ENCODE measurements around the gene NGEF. TPM values are rescaled to one million over a fixed set of nuclear protein-coding genes. Genes with fewer than 3 reads are reported as not detected.

Gene NGEF
- polyA plus RNA-seq, 3 donors = not detected

- H3K27ac Mint-ChIP-seq = no peak overlapping the region
- WGBS (ENCODE audit: insufficient coverage) = 95% methylated on average over 2 of the region's 5 CpGs
These were observed 31.2 kb downstream of the NGEF start for GRCh38 chr2:232981767-232982360.

GRCh38 chr2:232981356-232981755, 31.7 kb downstream of the NGEF start:
- Mint-ChIP-seq H3K4me1 (peaks cover 9% of the 10 kb centered on the region), H3K36me3 (no peaks in the 10 kb centered on the region), H3K27me3 (ENCODE audit: low read depth in 3 of 3) (peaks cover 5 to 9% (median 6%) of the 10 kb centered on the region in 3 donors), H3K4me3 (no peak overlapping the region), H3K27ac (no peak overlapping the region), H3K9me3 (peaks cover 0 to 4% (median 2%) of the 10 kb centered on the region in 7 donors)
- no peak overlapping the region for H3K9ac ChIP-seq (ENCODE audit: insufficient read depth, low read length, poor library complexity, severe bottlenecking)
- no peak overlapping the region for H3K27ac ChIP-seq (ENCODE audit: low read depth in 1 of 2, low read length in 2 of 2)
- H3K79me2 ChIP-seq (ENCODE audit: insufficient read depth, low read length) = no peaks in the 10 kb centered on the region
- no peaks in the 10 kb centered on the region for H3K4me1 ChIP-seq (ENCODE audit: control insufficient read depth in 1 of 2, insufficient read depth in 2 of 2, low read length in 2 of 2)
- H3K36me3 ChIP-seq (replicated peaks in 1 of 2; ENCODE audit: control insufficient read depth in 1 of 2, insufficient read depth in 2 of 2, low read length in 2 of 2) = no peaks in the 10 kb centered on the region
- 81% methylated on average over 3 of the region's 7 CpGs for WGBS (ENCODE audit: insufficient coverage)
- DNase-seq = no peak
- intact Hi-C loops (cut with micrococcal nuclease) = no loop called here
- TF ChIP-seq CTCF (IDR thresholded peaks at IDR 0.05) = no peak
- H3K27me3 ChIP-seq (ENCODE audit: control insufficient read depth in 2 of 2, insufficient read depth in 2 of 2, low read length in 2 of 2) = no peaks in the 10 kb centered on the region
- H3K9me3 ChIP-seq (replicated peaks in 1 of 2; ENCODE audit: control insufficient read depth in 1 of 2, insufficient read depth in 1 of 2, low read length in 2 of 2) = peaks cover 0 to 3% of the 10 kb centered on the region in 2 donors
- H3K4me2 ChIP-seq (replicated peaks; ENCODE audit: extremely low read depth, low read length, poor library complexity, severe bottlenecking) = no peak overlapping the region
- no peak overlapping the region for H3K4me3 ChIP-seq (replicated peaks in 1 of 3; ENCODE audit: low read depth in 2 of 3, low read length in 3 of 3)
- no peaks in the 10 kb centered on the region for H4K20me1 ChIP-seq (ENCODE audit: insufficient read depth, low read length)
- no peak overlapping the region for H2AFZ ChIP-seq (ENCODE audit: insufficient read depth, low read depth, low read length, poor library complexity, severe bottlenecking)

More at GRCh38 chr2:232981767-232982360, 31.2 kb downstream of the NGEF start:
- TF ChIP-seq CTCF (IDR thresholded peaks at IDR 0.05) = no peak
- H3K4me1 ChIP-seq (ENCODE audit: control insufficient read depth in 1 of 2, insufficient read depth in 2 of 2, low read length in 2 of 2) = no peaks in the 10 kb centered on the region
- intact Hi-C loops (cut with micrococcal nuclease) = no loop called here
- no peaks in the 10 kb centered on the region for H3K27me3 ChIP-seq (ENCODE audit: control insufficient read depth in 2 of 2, insufficient read depth in 2 of 2, low read length in 2 of 2)
- no peak for DNase-seq
- Mint-ChIP-seq H3K9me3 (peaks cover 0 to 5% (median 3%) of the 10 kb centered on the region in 7 donors), H3K4me3 (no peak overlapping the region), H3K36me3 (no peaks in the 10 kb centered on the region), H3K4me1 (peaks cover 9% of the 10 kb centered on the region), H3K27me3 (ENCODE audit: low read depth in 3 of 3) (peaks cover 4 to 9% (median 6%) of the 10 kb centered on the region in 3 donors)
- H3K9me3 ChIP-seq (replicated peaks in 1 of 2; ENCODE audit: control insufficient read depth in 1 of 2, insufficient read depth in 1 of 2, low read length in 2 of 2) = peaks cover 0 to 3% of the 10 kb centered on the region in 2 donors
- no peaks in the 10 kb centered on the region for H3K36me3 ChIP-seq (replicated peaks in 1 of 2; ENCODE audit: control insufficient read depth in 1 of 2, insufficient read depth in 2 of 2, low read length in 2 of 2)
- H3K79me2 ChIP-seq (ENCODE audit: insufficient read depth, low read length) = no peaks in the 10 kb centered on the region
- H3K4me2 ChIP-seq (replicated peaks; ENCODE audit: extremely low read depth, low read length, poor library complexity, severe bottlenecking) = no peak overlapping the region
- no peak overlapping the region for H3K9ac ChIP-seq (ENCODE audit: insufficient read depth, low read length, poor library complexity, severe bottlenecking)
- no peak overlapping the region for H3K4me3 ChIP-seq (replicated peaks in 1 of 3; ENCODE audit: low read depth in 2 of 3, low read length in 3 of 3)
- no peak overlapping the region for H3K27ac ChIP-seq (ENCODE audit: low read depth in 1 of 2, low read length in 2 of 2)
- no peaks in the 10 kb centered on the region for H4K20me1 ChIP-seq (ENCODE audit: insufficient read depth, low read length)
- H2AFZ ChIP-seq (ENCODE audit: insufficient read depth, low read depth, low read length, poor library complexity, severe bottlenecking) = no peak overlapping the region

All from CD14-positive monocyte (primary cell).